Stimulated activated CD8-positive, alpha-beta memory T cell treated with anti-CD3 and anti-CD28 coated beads, Interleukin-7, amount 100 ng/mL, for 48 hours (primary cell): Measurements from ENCODE around the gene TYMP.
"Not testable (repeated sequence)": the region's sequence is repeated elsewhere in the genome, so short reads cannot be mapped to it uniquely, and the experiment has no call there.

Source experiments
- DNase-seq, 2 donors: peaks; one replicate each; pipeline ENCODE4 v3.0.0-alpha.2; 2020; ENCODE audit warnings: low read depth in 1 of 2; ENCODE audit errors: extremely low read depth in 1 of 2

TYMP gene

DNA sequence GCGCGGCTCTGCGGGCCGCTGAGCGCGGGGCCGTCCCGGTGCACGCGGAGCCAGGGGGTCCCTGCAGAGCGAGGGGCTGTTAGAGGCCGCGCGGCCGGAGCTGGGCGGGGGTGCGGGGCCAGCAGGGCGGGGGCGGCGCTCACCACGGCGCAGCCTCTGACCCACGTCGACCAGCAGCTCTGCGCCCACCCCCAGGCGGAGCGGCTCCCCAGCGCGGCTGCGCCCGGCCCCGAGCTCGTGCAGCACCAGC, 4.0 kb downstream of the TYMP start:
- no peak for DNase-seq

GRCh38 chr22:50525104-50525857, 4.5 kb downstream of the TYMP start, which contains the start of gene SCO2:
Gene SCO2 (minus strand): TSS chr22:50525598. CDS start chr22:50524411, 1,187 bp downstream.
- DNase-seq: peak; percentile 95 to 96

GRCh38 chr22:50524676-50525103, 5.1 kb downstream of the TYMP start:
- DNase-seq: no peak

- no peak for DNase-seq
Observed at GRCh38 chr22:50523806-50524675, 5.8 kb downstream of the TYMP start.

- no peak for DNase-seq
Observed at GRCh38 chr22:50523458-50523805, 6.4 kb downstream of the TYMP start.

DNA sequence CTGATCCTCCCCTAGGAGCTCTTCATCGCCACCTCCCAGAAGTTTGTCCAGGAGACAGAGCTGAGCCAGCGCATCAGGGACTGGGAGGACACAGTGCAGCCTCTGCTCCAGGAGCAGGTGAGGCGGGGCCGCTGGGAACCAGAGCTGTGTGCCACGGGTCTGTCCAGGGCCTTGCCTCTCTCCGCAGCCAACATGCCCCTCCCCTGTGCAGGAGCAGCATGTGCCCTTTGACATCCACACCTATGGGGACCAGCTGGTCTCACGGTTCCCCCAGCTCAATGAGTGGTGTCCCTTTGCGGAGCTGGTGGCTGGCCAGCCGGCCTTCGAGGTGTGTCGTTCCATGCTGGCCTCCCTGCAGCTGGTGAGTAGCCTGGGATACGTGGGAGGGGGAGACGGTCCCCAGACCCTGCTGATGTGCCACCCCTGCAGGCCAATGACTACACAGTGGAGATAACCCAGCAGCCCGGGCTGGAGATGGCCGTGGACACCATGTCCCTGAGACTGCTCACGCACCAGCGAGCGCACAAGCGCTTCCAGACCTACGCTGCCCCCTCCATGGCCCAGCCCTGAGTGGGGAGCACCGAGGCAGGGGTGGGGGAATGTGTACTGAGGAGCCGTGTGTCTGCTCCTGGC, 6.9 kb downstream of the TYMP start:
- no peak for DNase-seq

DNA sequence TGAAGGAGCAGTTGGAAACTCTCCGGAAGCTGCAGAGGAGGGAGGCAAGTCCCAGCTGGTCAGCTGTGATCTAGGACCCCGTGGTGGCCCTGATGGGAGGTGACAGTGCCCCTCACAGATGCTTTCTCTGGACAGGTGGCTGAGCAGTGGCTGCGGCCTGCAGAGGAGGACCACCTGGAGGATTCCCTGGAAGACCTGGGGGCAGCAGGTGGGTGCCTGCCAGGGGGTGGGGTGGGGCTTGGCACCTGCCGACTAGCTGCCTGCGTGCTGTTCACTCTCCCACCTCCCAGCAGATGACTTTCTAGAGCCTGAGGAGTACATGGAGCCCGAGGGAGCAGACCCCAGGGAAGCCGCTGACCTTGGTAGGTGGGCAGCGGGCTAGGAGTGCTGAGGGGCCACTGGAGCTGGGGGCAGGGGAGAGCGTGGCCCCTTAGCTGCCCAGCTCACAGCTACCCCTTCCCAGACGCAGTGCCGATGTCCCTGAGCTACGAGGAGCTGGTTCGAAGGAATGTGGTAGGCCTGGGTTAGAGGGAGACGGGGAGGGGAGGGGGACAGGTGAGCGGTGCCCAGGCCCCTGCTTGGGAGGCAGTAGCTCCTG, 7.5 kb downstream of the TYMP start:
- no peak for DNase-seq

DNA sequence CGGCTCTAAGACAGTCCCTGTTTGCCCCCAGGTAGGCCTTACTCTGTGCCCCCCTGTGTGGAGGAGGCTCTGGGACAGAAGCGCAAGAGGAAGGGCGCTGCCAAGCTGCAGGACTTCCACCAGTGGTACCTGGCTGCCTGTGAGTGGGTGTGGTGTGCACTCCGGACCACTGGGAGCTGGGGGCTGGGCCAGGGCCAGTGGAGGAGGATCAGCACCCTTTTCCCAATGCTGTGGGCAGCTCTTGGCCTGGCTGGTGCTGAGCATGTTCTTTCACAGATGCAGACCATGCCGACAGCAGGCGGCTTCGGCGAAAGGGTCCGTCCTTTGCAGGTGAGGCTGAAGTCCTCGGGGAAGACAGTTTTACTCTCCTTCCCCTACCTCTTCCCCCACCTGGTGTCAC, 8.1 kb downstream of the TYMP start:
- no peak for DNase-seq

- DNase-seq: no peak
Observed at GRCh38 chr22:50520826-50521453, 8.9 kb downstream of the TYMP start.

DNA sequence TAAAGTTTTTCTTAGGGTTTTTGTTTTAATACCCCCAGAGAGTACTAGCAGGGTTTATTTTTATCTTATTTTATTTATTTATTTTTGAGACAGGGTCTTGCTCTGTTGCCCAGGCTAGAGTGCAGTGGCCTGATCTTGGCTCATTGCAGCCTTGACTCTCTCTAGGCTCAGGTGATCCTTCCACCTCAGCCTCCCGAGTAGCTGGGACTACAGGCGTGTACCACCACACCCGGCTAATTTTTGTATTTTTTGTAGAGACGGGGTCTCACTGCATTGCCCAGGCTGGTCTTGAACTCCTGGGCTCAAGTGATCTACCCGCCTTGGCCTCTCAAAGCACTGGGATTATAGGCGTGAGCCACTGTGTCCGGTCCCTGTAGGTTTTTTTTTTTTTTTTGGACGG, 9.6 kb downstream of the TYMP start:
- DNase-seq: not testable (repeated sequence)

DNA sequence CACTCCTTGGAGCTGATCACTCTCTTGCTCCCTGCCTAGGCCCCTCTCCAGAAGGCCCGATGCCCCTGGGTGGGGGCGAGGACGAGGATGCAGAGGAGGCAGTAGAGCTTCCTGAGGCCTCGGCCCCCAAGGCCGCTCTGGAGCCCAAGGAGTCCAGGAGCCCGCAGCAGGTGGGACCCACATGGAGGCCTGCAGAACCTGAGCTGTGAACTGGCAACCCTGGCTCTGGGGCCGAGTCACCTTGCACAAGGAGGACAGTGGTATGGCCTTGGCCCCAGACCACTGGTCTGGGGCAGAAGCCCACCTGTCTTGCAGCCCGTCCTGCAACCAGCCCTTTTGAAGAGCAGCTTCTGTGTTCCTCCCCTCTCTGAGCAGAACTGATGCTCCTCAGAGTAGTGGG, 10.7 kb downstream of the TYMP start:
- DNase-seq: no peak

GRCh38 chr22:50518606-50519005, 11.2 kb downstream of the TYMP start:
- no peak for DNase-seq

DNA sequence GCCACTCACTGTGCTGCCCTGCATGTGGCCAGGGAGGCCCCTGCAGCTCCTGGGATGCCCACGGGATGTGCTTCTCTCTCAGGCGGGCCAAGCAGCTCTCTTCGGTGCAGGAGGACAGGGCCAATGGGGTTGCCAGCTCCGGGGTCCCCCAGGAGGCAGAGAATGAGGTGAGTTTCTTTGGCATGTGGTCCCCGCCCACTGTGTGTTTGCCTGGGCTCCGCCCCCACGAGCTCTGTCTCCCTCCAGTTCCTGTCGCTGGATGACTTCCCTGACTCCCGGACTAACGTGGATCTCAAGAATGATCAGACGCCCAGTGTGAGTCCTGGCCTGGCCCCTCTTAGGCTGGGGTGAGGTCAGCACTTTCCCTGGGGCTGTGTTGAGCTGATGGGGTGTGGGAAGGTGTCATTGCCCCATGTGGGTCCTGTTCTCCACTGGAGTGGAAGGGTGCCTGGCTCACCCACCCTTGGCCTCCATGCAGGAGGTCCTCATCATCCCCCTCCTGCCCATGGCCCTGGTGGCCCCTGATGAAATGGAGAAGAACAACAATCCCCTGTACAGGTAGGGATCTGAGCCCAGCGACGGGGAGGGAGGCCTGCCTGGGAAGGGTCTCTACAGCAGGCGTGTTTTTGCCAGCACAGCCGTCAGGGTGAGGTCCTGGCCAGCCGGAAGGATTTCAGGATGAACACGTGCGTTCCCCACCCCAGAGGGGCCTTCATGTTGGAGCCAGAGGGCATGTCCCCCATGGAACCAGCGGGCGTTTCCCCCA, 12.1 kb downstream of the TYMP start:
- DNase-seq: no peak

DNA sequence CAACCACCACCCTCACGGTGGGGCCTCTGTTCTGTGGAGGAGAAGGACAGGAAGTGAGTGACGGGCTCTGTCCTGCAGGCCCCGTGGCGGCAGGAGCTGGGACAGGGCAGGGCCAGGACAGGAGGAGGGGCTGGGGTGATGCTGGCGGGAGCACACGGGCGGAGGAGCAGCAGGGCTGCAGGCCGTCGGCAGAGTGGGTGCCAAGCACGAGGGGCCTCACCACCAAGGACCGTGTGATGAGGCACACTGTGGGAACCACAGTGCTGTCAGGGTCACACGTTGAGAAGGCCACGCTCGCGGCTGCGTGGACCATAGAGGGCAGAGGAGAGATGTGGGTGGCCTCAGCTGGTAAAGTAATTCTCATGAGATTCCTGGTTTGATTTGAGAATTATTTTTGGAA, 12.9 kb downstream of the TYMP start:
- DNase-seq: no peak

- DNase-seq: no peak
Observed at GRCh38 chr22:50516068-50516467, 13.7 kb downstream of the TYMP start.

GRCh38 chr22:50513175-50513574, 16.6 kb downstream of the TYMP start:
- DNase-seq: no peak

GRCh38 chr22:50508897-50509296, 20.9 kb downstream of the TYMP start:
- DNase-seq: no peak

GRCh38 chr22:50507991-50508884, 21.6 kb downstream of the TYMP start, which contains the start of gene NCAPH2:
Gene NCAPH2 (plus strand): TSS chr22:50508224. CDS start chr22:50508338, 114 bp downstream.
- peak; percentile 91 to 96 for DNase-seq

DNA sequence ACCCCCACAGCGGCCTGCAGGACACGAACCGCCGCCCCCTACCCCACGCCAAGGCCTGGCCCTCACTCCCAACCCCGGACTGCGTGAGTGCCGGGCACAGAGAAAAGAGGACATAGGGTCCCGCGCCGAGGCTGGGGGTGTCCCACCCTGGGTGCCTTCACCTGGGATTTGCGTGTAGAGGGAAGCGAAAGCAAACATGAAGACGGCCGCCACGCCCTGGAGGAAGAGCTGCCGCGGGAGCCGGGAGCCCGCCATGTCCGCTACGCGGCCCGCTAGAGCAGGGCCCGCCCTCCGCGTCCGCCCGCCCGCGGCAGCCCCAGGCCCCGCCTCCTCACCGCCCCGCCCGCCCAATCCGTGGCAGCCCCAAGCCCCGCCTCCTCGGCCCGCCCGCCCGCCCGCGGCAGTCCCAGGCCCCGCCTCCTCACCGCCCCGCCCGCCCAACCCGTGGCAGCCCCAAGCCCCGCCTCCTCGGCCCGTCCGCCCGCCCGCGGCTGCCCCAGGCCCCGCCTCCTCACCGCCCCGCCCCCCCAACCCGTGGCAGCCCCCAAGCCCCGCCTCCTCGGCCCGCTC, 22.3 kb downstream of the TYMP start, which contains the start of gene LMF2:
LMF2 (minus strand) TSS at position 282 of the 570 bp plus-strand sequence; CDS start at position 255, 27 bp downstream.
- peak; percentile 79 to 89 for DNase-seq
